ENCODE data around the gene YRDC. TPM values are rescaled to one million over a fixed set of nuclear protein-coding genes. Genes with fewer than 3 reads are reported as not detected.

Gene YRDC
- total and polyA plus RNA-seq, 2 experiments from 2014 or later: 12.5 to 22.4 TPM

DNA sequence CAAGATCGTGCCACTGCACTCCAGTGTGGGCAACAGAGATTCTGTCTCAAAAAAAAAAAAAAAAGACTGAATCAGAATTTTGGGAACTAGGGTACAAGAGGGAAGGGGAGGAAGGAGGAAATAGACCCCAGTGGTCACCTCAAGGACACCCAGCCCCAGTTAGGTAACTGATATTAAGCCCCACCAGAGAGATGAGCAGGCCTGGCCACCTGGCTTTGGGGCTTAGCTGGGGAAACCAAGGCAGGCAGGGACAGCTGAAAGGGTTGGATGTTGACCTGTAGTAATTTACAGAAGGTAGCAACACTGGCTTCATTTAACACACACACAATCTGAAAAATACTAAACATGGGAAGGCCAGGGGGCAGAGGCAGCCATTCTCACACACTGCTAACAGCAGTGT lies 5.6 kb downstream of the YRDC start:
- Histone ChIP-seq H4K20me1 (ENCODE audit: insufficient read depth) (no peaks in the 10 kb centered on the region), H3K4me3 (no peak overlapping the region), H3K36me3 (ENCODE audit: low read depth) (peaks cover 50% of the 10 kb centered on the region), H3K79me2 (ENCODE audit: insufficient read depth) (peaks cover 25% of the 10 kb centered on the region), H3K9me3 (ENCODE audit: low read depth) (no peaks in the 10 kb centered on the region), H3K27me3 (replicated peaks; ENCODE audit: insufficient read depth) (no peaks in the 10 kb centered on the region), H3K4me1 (ENCODE audit: insufficient read depth) (peaks cover 7% of the 10 kb centered on the region; the same call in 1 of the 2 replicates), H3F3A (ENCODE audit: insufficient read depth) (peaks cover 23% of the 10 kb centered on the region), H3K9ac (no peak overlapping the region), H3K4me2 (ENCODE audit: unreplicated experiment) (no peak overlapping the region), H2AFZ (no peak overlapping the region), H3K9me2 (ENCODE audit: insufficient read depth) (no peaks in the 10 kb centered on the region), H3K27ac (no peak overlapping the region)
- 96 to 100% methylated on average over 1 of the region's 1 CpG for WGBS, 2 experiments (ENCODE audit: low coverage in 1 of 2, low lambda C conversion rate in 2 of 2, missing lambda C conversion rate in 2 of 2)
- in situ Hi-C loops (cut with MboI): no loop called here
- no peak for DNase-seq
- no peak for TF ChIP-seq EZH2phosphoT487 (IDR thresholded peaks at IDR 0.05; ENCODE audit: insufficient read depth, low read depth)
- no peak for TF ChIP-seq EZH2 (IDR thresholded peaks at IDR 0.05; ENCODE audit: insufficient read depth, poor library complexity, severe bottlenecking)

DNA sequence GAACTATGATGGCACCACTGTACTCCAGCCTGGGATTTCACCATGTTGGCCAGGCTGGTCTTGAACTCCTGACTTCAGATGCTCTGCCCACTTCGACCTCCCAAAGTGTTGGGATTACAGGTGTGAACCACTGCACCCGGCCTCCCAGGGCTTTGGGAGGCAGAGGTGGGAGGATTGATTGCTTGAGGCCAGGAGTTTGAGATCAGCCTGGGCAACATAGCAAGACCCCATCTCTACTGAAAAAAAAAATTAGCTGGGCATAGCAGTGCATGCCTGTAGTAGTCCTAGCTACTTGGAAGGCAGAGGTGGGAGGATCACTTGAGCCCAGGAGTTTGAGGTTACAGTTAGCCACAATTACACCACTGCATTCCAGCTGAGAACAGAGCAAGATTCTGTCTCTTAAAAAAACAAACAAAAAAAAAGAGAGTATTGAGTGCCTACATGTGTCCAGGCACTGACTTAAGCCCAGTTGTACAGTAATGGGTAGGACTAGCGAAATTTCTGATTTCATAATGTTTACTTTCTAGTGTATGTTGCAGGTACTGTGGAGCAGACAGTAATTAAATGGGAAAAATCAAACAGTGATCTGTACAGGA lies 10.2 kb downstream of the YRDC start:
- H3K4me3 ChIP-seq: no peak overlapping the region
- H3K36me3 ChIP-seq (ENCODE audit: low read depth): peaks cover 12% of the 10 kb centered on the region
- H3K9ac ChIP-seq: no peak overlapping the region
- H3K4me2 ChIP-seq (ENCODE audit: unreplicated experiment): no peak overlapping the region
- peak; percentile 51 for DNase-seq
- no peaks in the 10 kb centered on the region for H3K9me2 ChIP-seq (ENCODE audit: insufficient read depth)
- H3K27ac ChIP-seq: no peak overlapping the region
- in situ Hi-C loops (cut with MboI): no loop called here
- no peak overlapping the region for H2AFZ ChIP-seq
- H3F3A ChIP-seq (ENCODE audit: insufficient read depth): peaks cover 14% of the 10 kb centered on the region
- H4K20me1 ChIP-seq (ENCODE audit: insufficient read depth): no peaks in the 10 kb centered on the region
- TF ChIP-seq EZH2phosphoT487 (IDR thresholded peaks at IDR 0.05; ENCODE audit: insufficient read depth, low read depth) (no peak), EZH2 (IDR thresholded peaks at IDR 0.05; ENCODE audit: insufficient read depth, poor library complexity, severe bottlenecking) (no peak)
- no peaks in the 10 kb centered on the region for H3K79me2 ChIP-seq (ENCODE audit: insufficient read depth)
- no peaks in the 10 kb centered on the region for H3K9me3 ChIP-seq (ENCODE audit: low read depth)
- no peaks in the 10 kb centered on the region for H3K4me1 ChIP-seq (ENCODE audit: insufficient read depth)
- 0 out of 2 replicates have a peak, but pooled peaks cover 5% of the 10 kb centered on the region for H3K27me3 ChIP-seq (replicated peaks; ENCODE audit: insufficient read depth)
- WGBS, 2 experiments (ENCODE audit: low coverage in 1 of 2, low lambda C conversion rate in 2 of 2, missing lambda C conversion rate in 2 of 2): 87 to 94% methylated on average over 3 of the region's 3 CpGs

DNA sequence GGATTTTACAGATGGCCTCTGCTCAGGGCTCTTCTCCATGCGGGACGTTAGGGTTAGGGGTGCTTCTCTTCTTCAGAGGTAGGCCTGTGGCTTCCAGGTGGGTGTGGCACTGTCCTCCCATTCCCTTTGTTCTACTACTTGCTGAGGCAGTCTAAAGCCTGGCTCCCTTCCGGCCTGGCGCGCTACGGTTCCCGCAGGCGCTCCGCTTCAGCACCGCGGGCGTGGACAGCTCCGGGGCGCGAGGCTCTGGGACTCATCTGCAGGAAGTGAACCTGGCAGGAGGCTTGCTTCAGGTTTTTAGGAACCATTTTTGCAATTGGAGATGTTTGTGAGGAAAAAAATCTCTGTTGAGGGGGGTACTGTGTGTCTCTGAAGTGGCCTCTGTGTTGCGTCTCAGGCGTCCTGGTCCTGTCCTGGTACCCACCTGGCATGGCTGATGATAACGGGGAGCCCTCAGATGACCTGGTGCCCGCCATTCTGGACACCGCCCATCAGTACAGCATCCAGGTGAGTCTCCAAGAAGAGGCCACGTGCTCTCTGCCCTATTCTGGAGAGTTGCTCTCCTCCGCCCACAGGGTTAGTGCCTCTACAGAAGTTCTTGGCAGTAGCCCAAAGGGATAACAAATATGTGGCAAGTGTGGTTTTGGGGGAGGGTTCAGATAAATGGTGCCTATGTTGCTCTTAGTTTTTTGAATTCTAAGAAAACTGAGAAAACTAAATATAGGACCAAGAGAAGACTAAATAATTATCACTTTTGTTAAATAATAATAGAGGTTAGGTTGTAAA lies 12.5 kb downstream of the YRDC start:
- Histone ChIP-seq H3K4me2 (ENCODE audit: unreplicated experiment) (no peak overlapping the region), H4K20me1 (ENCODE audit: insufficient read depth) (no peaks in the 10 kb centered on the region), H3K4me3 (no peak overlapping the region), H3F3A (ENCODE audit: insufficient read depth) (no peaks in the 10 kb centered on the region), H3K27ac (no peak overlapping the region), H3K79me2 (ENCODE audit: insufficient read depth) (no peaks in the 10 kb centered on the region), H3K9ac (no peak overlapping the region), H3K9me3 (ENCODE audit: low read depth) (no peaks in the 10 kb centered on the region), H3K9me2 (ENCODE audit: insufficient read depth) (no peaks in the 10 kb centered on the region), H3K36me3 (ENCODE audit: low read depth) (no peaks in the 10 kb centered on the region), H3K27me3 (replicated peaks; ENCODE audit: insufficient read depth) (peaks cover 22% of the 10 kb centered on the region), H3K4me1 (ENCODE audit: insufficient read depth) (no peaks in the 10 kb centered on the region), H2AFZ (no peak overlapping the region)
- 30% methylated on average over 22 of the region's 22 CpGs for WGBS, 2 experiments (ENCODE audit: low coverage in 1 of 2, low lambda C conversion rate in 2 of 2, missing lambda C conversion rate in 2 of 2)
- in situ Hi-C loops (cut with MboI): no loop called here
- DNase-seq: peak; percentile 62
- TF ChIP-seq EZH2phosphoT487 (IDR thresholded peaks at IDR 0.05; ENCODE audit: insufficient read depth, low read depth): no peak
- TF ChIP-seq EZH2 (IDR thresholded peaks at IDR 0.05; ENCODE audit: insufficient read depth, poor library complexity, severe bottlenecking): no peak

DNA sequence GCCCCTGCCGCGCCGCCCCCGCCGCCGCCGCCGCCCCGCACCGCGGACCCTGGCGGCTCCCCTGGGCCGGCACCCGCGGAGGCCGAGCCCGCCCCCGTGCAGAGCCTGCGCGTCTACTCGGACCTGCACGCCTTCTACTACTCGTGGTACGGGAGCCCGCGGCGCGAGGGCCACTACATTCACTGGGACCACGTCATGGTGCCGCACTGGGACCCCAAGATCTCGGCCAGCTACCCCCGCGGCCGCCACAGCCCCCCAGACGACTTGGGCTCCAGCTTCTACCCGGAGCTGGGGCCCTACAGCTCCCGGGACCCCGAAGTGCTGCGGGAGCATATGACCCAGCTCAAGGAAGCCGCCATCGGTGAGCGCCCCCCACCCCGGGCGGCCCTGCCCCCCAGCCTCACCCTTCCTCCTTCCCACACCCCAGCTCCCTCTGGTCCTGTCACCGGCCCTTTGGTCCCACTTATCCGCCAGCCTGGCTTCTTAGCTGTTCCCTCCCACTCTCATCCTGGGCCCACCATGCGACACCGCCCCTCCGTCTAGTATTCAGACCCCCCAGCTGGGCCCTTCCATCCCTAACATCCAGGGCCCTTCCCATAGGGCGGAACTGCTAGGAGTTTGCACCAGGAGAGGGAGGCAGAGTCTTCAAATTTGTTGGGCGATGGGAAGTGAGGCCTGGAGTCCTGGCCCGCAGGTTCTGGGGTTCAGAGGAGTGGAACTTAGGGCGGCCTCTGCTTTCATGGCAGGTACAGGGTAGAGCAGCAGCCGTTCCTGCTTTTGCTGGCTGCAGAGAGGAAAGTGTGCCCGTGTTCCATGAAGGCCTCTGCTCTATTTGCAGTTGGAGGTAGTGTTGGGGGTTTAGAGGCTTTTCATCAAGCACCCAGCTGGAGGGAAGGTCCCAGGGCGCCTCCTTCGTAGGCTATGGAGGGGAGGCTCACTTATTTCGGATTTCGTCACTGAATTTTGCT lies 13.4 kb downstream of the YRDC start:
- 20 to 25% methylated on average over 28 to 33 of the region's 59 CpGs for WGBS, 2 experiments (ENCODE audit: low coverage in 1 of 2, low lambda C conversion rate in 2 of 2, missing lambda C conversion rate in 2 of 2)
- Histone ChIP-seq H3K27me3 (replicated peaks; ENCODE audit: insufficient read depth) (peaks cover 29% of the 10 kb centered on the region), H4K20me1 (ENCODE audit: insufficient read depth) (no peaks in the 10 kb centered on the region), H3K4me1 (ENCODE audit: insufficient read depth) (no peaks in the 10 kb centered on the region), H3K4me2 (ENCODE audit: unreplicated experiment) (no peak overlapping the region), H3K9me3 (ENCODE audit: low read depth) (no peaks in the 10 kb centered on the region), H3K27ac (no peak overlapping the region), H3K79me2 (ENCODE audit: insufficient read depth) (no peaks in the 10 kb centered on the region), H3K36me3 (ENCODE audit: low read depth) (no peaks in the 10 kb centered on the region), H3K4me3 (no peak overlapping the region), H3K9me2 (ENCODE audit: insufficient read depth) (no peaks in the 10 kb centered on the region), H3K9ac (no peak overlapping the region), H3F3A (ENCODE audit: insufficient read depth) (no peaks in the 10 kb centered on the region), H2AFZ (no peak overlapping the region)
- TF ChIP-seq EZH2phosphoT487 (IDR thresholded peaks at IDR 0.05; ENCODE audit: insufficient read depth, low read depth) (no peak), EZH2 (IDR thresholded peaks at IDR 0.05; ENCODE audit: insufficient read depth, poor library complexity, severe bottlenecking) (no peak)
- DNase-seq: no peak
- in situ Hi-C loops (cut with MboI): no loop called here

Measured in GM23248 (cell line).